ENCODE results near the gene CAPNS1. TPM values are rescaled to one million over a fixed set of nuclear protein-coding genes. Genes with fewer than 3 reads are reported as not detected.
"Not testable (repeated sequence)": the region's sequence is repeated elsewhere in the genome, so short reads cannot be mapped to it uniquely, and the experiment has no call there.

CAPNS1 gene
- polyA plus RNA-seq, 2 of the 4 experiments (the other 2 are of a cell fraction), result 1,236 to 1,551 TPM

GRCh38 chr19:36169084-36169760 is 29.4 kb downstream of the CAPNS1 start:
- H3K27ac ChIP-seq, result no peak overlapping the region
- no peak for FAIRE-seq

GRCh38 chr19:36172852-36173251 is 33.0 kb downstream of the CAPNS1 start:
- 68% methylated on average over 5 of the region's 5 CpGs for WGBS (ENCODE audit: missing lambda C conversion rate)
- CTCF ChIA-PET, result interaction anchor here (0.6 to 19.9 kb wide), 13 partner anchors 9 to 490 kb away, joined by 3 to 398 read pairs (median 5); partner anchors contain the start of gene CAPNS1
- FAIRE-seq, result no peak
- POLR2A ChIA-PET, result interaction anchor here (1.4 kb wide), 1 partner anchor 45 kb away, joined by 4 read pairs; no protein-coding TSS in a partner anchor
- Histone ChIP-seq H3K9me3 (peaks cover 9% of the 10 kb centered on the region; the same call in 2 of the 3 replicates), H3K4me1 (0 out of 3 replicates have a peak, but pooled peaks cover 3% of the 10 kb centered on the region), H3K4me2 (no peak overlapping the region), H3K4me3 (no peak overlapping the region), H3K27ac (no peak overlapping the region)
- ATAC-seq, result no peak
- no peak for TF ChIP-seq FOSL2 (IDR thresholded peaks at IDR 0.05)
- no peak for TF ChIP-seq FOSL2 (CRISPR knock-in tag; IDR thresholded peaks at IDR 0.05)
- TF ChIP-seq, protein P1, sequence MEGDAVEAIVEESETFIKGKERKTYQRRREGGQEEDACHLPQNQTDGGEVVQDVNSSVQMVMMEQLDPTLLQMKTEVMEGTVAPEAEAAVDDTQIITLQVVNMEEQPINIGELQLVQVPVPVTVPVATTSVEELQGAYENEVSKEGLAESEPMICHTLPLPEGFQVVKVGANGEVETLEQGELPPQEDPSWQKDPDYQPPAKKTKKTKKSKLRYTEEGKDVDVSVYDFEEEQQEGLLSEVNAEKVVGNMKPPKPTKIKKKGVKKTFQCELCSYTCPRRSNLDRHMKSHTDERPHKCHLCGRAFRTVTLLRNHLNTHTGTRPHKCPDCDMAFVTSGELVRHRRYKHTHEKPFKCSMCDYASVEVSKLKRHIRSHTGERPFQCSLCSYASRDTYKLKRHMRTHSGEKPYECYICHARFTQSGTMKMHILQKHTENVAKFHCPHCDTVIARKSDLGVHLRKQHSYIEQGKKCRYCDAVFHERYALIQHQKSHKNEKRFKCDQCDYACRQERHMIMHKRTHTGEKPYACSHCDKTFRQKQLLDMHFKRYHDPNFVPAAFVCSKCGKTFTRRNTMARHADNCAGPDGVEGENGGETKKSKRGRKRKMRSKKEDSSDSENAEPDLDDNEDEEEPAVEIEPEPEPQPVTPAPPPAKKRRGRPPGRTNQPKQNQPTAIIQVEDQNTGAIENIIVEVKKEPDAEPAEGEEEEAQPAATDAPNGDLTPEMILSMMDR (IDR thresholded peaks at IDR 0.05), result no peak
- TF ChIP-seq CBX2 (IDR thresholded peaks at IDR 0.05; ENCODE audit: borderline replicate concordance, low read depth), result no peak
- TF ChIP-seq POLR2AphosphoS2 (conservative IDR thresholded peaks at IDR 0.05; ENCODE audit: low read length), result no peak
- TF ChIP-seq ZSCAN20 (CRISPR knock-in tag; IDR thresholded peaks at IDR 0.05), result no peak
- TF ChIP-seq EHF (CRISPR knock-in tag; IDR thresholded peaks at IDR 0.05), result no peak
- TF ChIP-seq ZFP36 (IDR thresholded peaks at IDR 0.05; ENCODE audit: borderline replicate concordance, partially characterized antibody), result no peak
- TF ChIP-seq REST (IDR thresholded peaks at IDR 0.05), result no peak
- no peak for TF ChIP-seq SREBF2 (IDR thresholded peaks at IDR 0.05)
- no peak for TF ChIP-seq MAZ (IDR thresholded peaks at IDR 0.05; ENCODE audit: borderline replicate concordance, low read depth, low read length)
- TF ChIP-seq, protein P2, sequence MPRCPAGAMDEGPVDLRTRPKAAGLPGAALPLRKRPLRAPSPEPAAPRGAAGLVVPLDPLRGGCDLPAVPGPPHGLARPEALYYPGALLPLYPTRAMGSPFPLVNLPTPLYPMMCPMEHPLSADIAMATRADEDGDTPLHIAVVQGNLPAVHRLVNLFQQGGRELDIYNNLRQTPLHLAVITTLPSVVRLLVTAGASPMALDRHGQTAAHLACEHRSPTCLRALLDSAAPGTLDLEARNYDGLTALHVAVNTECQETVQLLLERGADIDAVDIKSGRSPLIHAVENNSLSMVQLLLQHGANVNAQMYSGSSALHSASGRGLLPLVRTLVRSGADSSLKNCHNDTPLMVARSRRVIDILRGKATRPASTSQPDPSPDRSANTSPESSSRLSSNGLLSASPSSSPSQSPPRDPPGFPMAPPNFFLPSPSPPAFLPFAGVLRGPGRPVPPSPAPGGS (IDR thresholded peaks at IDR 0.05), result no peak
- no peak for TF ChIP-seq BHLHE40 (IDR thresholded peaks at IDR 0.05; ENCODE audit: low read depth, low read length)
- no peak for TF ChIP-seq CHD2 (IDR thresholded peaks at IDR 0.05; ENCODE audit: low read length, partially characterized antibody)
- DNase-seq (ENCODE audit: low read depth in 1 of 2, low spot score in 1 of 2), result no peak

More at GRCh38 chr19:36169084-36169760, 29.4 kb downstream of the CAPNS1 start:
- no peak overlapping the region for H3K4me3 ChIP-seq
- 0 out of 3 replicates have a peak, but pooled peaks cover 3% of the 10 kb centered on the region for H3K4me1 ChIP-seq
- ATAC-seq (no peak), DNase-seq (ENCODE audit: low read depth in 1 of 2, low spot score in 1 of 2) (no peak)
- H3K9me3 ChIP-seq, result no peaks in the 10 kb centered on the region
- ChIA-PET POLR2A (interaction anchor here (0.7 to 2.0 kb wide), 2 partner anchors 41 to 54 kb away, joined by 3 to 10 read pairs; partner anchors contain the start of genes POLR2I and TBCB), CTCF (interaction anchor here (0.5 to 19.9 kb wide), 29 partner anchors 8 to 335 kb away, joined by 3 to 398 read pairs (median 4); partner anchors contain the start of genes CAPNS1, ZNF146 and ZNF565)
- TF ChIP-seq JUN (IDR thresholded peaks at IDR 0.05) (no peak), MYC (IDR thresholded peaks at IDR 0.05; ENCODE audit: borderline replicate concordance, low read length) (no peak), NR3C1 (IDR thresholded peaks at IDR 0.05) (no peak), RAD21 (conservative IDR thresholded peaks at IDR 0.05 in 1 of 2, IDR thresholded peaks at IDR 0.05 in 1 of 2) (no peak), ZSCAN20 (CRISPR knock-in tag; IDR thresholded peaks at IDR 0.05) (no peak)
- H3K4me2 ChIP-seq, result no peak overlapping the region
- WGBS (ENCODE audit: missing lambda C conversion rate), result 81% methylated on average over 9 of the region's 9 CpGs

DNA sequence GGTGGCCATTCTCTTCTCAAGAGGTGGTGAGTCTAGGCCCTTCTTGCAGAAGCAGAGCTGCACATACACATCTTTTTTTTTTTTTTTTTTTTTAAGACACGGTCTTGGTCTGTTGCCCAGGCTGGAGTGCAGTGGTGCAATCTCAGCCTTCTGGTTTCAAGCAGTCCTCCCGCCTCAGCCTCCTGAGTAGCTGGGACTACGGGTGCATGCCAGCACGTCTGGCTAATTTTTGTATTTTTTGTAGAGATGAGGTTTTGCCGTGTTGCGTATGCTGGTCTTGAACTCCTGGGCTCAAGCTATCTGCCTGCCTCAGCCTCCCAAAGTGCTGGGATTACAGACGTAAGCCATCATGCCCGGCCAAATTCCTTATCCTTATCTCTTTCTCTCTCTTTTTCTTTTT is 34.0 kb downstream of the CAPNS1 start:
- ATAC-seq; DNase-seq (ENCODE audit: low read depth in 1 of 2, low spot score in 1 of 2); H3K4me2 ChIP-seq; FAIRE-seq; H3K27ac ChIP-seq; POLR2A ChIA-PET; H3K4me3 ChIP-seq; H3K4me1 ChIP-seq: not testable (repeated sequence)
- CTCF ChIA-PET, result interaction anchor here (0.6 to 19.9 kb wide), 12 partner anchors 8 to 413 kb away, joined by 3 to 398 read pairs (median 4); partner anchors contain the start of gene CAPNS1
- peaks cover 15% of the 10 kb centered on the region; the same call in 2 of the 3 replicates for H3K9me3 ChIP-seq
- WGBS (ENCODE audit: missing lambda C conversion rate), result 77% methylated on average over 8 of the region's 8 CpGs

DNA sequence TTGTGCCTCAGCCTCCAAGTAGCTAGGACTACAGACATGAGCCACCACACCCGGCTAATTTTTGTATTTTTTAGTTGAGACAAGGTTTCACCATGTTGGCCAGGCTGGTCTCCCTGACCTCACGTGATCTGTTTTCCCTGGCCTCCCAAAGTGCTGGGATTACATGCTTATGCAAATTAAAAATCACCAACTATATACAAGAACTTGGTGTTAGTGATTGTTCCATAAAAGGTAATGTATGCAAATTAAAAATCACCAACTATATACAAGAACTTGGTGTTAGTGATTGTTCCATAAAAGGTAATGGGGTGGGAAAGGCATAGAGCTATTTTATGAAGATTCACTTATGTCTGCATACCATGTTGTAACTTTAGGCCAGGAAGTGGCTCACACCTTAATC is 39.2 kb downstream of the CAPNS1 start:
- not testable (repeated sequence) for ATAC-seq
- CTCF ChIA-PET, result interaction anchor here (1.0 to 19.9 kb wide), 10 partner anchors 9 to 119 kb away, joined by 3 to 398 read pairs (median 7); partner anchors contain the start of gene CAPNS1
- peak; percentile 99 for FAIRE-seq

More for the DNA sequence above, 39.2 kb downstream of the CAPNS1 start:
- H3K4me3 ChIP-seq; H3K27ac ChIP-seq; H3K4me2 ChIP-seq; H3K4me1 ChIP-seq; POLR2A ChIA-PET; DNase-seq (ENCODE audit: low read depth in 1 of 2, low spot score in 1 of 2): not testable (repeated sequence)
- WGBS (ENCODE audit: missing lambda C conversion rate), result 41% methylated on average over 2 of the region's 2 CpGs
- peaks cover 62% of the 10 kb centered on the region for H3K9me3 ChIP-seq

Data from A549 (cell line).